ENCODE data around the gene PCDHGA7. TPM values are rescaled to one million over a fixed set of nuclear protein-coding genes. Genes with fewer than 3 reads are reported as not detected.
A peak's percentile ranks its signal among the peaks of the same experiment; 100 is the strongest.

PCDHGA7 gene
- total RNA-seq, 4 donors from 2014 or later, result 7.6 to 12.2 (median 9.2) TPM

DNA sequence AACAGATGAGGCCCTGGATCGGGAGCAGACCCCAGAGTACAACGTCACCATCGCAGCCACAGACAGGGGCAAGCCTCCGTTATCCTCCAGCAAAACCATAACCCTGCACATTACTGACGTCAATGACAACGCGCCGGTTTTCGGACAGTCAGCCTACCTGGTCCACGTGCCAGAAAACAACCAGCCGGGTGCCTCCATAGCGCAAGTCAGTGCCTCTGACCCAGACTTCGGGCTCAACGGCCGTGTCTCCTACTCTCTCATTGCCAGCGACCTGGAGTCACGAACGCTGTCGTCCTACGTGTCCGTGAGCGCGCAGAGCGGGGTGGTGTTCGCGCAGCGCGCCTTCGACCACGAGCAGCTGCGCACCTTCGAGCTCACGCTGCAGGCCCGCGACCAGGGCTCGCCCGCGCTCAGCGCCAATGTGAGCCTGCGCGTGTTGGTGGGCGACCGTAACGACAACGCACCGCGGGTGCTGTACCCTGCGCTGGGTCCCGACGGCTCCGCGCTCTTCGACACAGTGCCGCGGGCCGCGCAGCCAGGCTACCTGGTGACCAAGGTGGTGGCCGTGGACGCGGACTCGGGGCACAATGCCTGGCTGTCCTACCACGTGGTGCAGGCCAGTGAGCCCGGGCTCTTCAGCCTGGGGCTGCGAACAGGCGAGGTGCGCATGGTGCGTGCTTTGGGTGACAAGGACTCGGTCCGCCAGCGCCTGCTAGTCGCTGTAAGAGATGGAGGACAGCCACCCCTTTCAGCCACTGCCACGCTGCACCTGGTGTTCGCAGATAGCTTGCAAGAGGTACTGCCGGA lies 36.7 kb downstream of the PCDHGA7 start:
- H3K9me3 ChIP-seq, result peaks cover 0 to 100% (median 49%) of the 10 kb centered on the region in 4 donors
- 34 to 46% methylated on average over 32 to 34 of the region's 74 CpGs for WGBS, 2 donors
- DNase-seq (ENCODE audit: low spot score in 2 of 2), result no peak
- H3K4me1 ChIP-seq, result peaks cover 0 to 20% (median 0%) of the 10 kb centered on the region in 4 donors
- no peak overlapping the region for H3K4me3 ChIP-seq
- TF ChIP-seq EP300 (IDR thresholded peaks at IDR 0.05) (no peak), POLR2A (IDR thresholded peaks at IDR 0.05) (no peak)
- TF ChIP-seq, protein P1, sequence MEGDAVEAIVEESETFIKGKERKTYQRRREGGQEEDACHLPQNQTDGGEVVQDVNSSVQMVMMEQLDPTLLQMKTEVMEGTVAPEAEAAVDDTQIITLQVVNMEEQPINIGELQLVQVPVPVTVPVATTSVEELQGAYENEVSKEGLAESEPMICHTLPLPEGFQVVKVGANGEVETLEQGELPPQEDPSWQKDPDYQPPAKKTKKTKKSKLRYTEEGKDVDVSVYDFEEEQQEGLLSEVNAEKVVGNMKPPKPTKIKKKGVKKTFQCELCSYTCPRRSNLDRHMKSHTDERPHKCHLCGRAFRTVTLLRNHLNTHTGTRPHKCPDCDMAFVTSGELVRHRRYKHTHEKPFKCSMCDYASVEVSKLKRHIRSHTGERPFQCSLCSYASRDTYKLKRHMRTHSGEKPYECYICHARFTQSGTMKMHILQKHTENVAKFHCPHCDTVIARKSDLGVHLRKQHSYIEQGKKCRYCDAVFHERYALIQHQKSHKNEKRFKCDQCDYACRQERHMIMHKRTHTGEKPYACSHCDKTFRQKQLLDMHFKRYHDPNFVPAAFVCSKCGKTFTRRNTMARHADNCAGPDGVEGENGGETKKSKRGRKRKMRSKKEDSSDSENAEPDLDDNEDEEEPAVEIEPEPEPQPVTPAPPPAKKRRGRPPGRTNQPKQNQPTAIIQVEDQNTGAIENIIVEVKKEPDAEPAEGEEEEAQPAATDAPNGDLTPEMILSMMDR (IDR thresholded peaks at IDR 0.05), result no peak
- no peaks in the 10 kb centered on the region for H3K27me3 ChIP-seq
- no peak overlapping the region for H3K27ac ChIP-seq
- peaks cover 0 to 32% (median 0%) of the 10 kb centered on the region in 3 donors for H3K36me3 ChIP-seq

DNA sequence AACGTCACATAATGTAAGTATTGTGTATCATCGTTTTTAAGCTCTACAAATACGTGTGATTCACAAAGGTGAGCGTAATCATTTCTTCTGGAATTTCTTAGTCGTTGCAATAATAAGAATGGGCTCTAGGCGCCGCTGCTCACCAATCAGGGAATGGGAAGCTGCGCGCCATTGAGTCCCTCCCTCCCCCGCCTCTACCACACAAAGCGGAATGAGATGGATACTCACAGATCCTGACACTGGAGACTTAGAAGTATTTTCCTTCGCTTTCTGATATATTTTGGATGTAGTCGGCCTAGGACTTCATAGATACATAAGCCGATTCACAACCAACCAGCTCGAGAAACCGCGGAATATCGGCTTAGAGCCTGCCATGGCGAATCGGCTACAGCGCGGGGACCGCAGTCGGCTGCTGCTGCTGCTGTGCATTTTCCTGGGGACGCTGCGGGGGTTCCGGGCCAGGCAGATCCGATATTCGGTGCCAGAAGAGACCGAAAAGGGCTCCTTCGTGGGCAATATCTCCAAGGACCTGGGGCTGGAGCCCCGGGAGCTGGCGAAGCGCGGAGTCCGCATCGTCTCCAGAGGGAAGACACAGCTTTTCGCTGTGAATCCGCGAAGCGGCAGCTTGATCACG lies 38.4 kb downstream of the PCDHGA7 start, which contains the start of gene PCDHGA11:
PCDHGA11 (plus strand) TSS at position 197 of the 634 bp plus-strand sequence; CDS start at position 374, 177 bp downstream.
- H3K4me3 ChIP-seq, result peak within 1 kb of the TSS in 2 of 4 donors; percentile 32 to 38
- H3K9me3 ChIP-seq, result peaks cover 0 to 100% (median 54%) of the 10 kb centered on the region in 4 donors
- no peak within 1 kb of the TSS for H3K27ac ChIP-seq
- no peaks in the 10 kb centered on the region for H3K27me3 ChIP-seq
- peaks cover 0 to 34% (median 0%) of the 10 kb centered on the region in 3 donors for H3K36me3 ChIP-seq
- peak in 1 of 2 donors; percentile 53 for DNase-seq (ENCODE audit: low spot score in 2 of 2)
- TF ChIP-seq POLR2A (IDR thresholded peaks at IDR 0.05) (no peak), EP300 (IDR thresholded peaks at IDR 0.05) (no peak)
- TF ChIP-seq, protein P1 (IDR thresholded peaks at IDR 0.05), result peak in 3 of 5 experiments; percentile 15 to 34 (median 18)
- H3K4me1 ChIP-seq, result peaks cover 0 to 20% (median 0%) of the 10 kb centered on the region in 4 donors
- 12 to 17% methylated on average over 38 to 42 of the region's 42 CpGs for WGBS, 2 donors

DNA sequence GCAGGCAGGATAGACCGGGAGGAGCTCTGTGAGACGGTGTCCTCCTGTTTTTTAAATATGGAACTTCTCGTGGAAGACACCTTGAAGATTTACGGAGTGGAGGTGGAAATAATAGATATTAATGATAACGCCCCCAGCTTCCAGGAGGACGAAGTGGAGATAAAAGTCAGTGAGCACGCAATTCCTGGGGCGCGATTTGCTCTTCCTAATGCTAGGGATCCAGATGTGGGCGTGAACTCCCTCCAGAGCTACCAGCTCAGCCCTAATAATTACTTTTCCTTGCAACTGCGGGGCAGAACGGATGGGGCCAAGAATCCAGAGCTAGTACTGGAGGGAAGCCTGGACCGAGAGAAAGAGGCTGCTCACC lies 38.9 kb downstream of the PCDHGA7 start:
- peaks cover 0 to 39% (median 0%) of the 10 kb centered on the region in 3 donors for H3K36me3 ChIP-seq
- H3K27ac ChIP-seq, result no peak overlapping the region
- H3K27me3 ChIP-seq, result no peaks in the 10 kb centered on the region
- H3K9me3 ChIP-seq, result peaks cover 0 to 100% (median 57%) of the 10 kb centered on the region in 4 donors
- TF ChIP-seq POLR2A (IDR thresholded peaks at IDR 0.05) (no peak), EP300 (IDR thresholded peaks at IDR 0.05) (no peak)
- TF ChIP-seq, protein P1 (IDR thresholded peaks at IDR 0.05), result no peak
- DNase-seq (ENCODE audit: low spot score in 2 of 2), result no peak
- peak overlapping the region in 2 of 4 donors; percentile 32 to 38 for H3K4me3 ChIP-seq
- WGBS, 2 donors, result 16 to 17% methylated on average over 13 of the region's 13 CpGs
- peaks cover 0 to 20% (median 0%) of the 10 kb centered on the region in 4 donors for H3K4me1 ChIP-seq

DNA sequence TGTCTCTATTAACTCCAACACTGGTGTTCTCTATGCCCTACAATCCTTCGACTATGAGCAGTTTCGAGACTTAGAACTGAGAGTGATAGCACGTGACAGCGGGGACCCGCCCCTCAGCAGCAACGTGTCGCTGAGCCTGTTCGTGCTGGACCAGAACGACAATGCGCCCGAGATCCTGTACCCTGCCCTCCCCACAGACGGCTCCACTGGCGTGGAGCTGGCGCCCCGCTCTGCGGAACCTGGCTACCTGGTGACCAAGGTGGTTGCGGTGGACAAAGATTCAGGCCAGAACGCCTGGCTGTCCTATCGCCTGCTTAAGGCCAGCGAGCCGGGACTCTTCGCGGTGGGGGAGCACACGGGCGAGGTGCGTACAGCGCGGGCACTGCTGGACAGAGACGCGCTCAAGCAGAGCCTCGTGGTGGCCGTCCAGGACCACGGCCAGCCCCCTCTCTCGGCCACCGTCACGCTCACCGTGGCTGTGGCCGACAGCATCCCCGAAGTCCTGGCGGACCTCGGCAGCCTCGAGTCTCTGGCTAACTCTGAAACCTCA lies 40.3 kb downstream of the PCDHGA7 start:
- Histone ChIP-seq H3K4me1 (peaks cover 0 to 15% (median 0%) of the 10 kb centered on the region in 4 donors), H3K9me3 (peaks cover 6 to 100% (median 59%) of the 10 kb centered on the region in 4 donors), H3K27ac (no peak overlapping the region), H3K27me3 (no peaks in the 10 kb centered on the region), H3K4me3 (no peak overlapping the region), H3K36me3 (peaks cover 0 to 50% (median 0%) of the 10 kb centered on the region in 3 donors)
- no peak for DNase-seq (ENCODE audit: low spot score in 2 of 2)
- TF ChIP-seq, protein P1 (IDR thresholded peaks at IDR 0.05), result no peak
- TF ChIP-seq EP300 (IDR thresholded peaks at IDR 0.05) (no peak), POLR2A (IDR thresholded peaks at IDR 0.05) (no peak)
- WGBS, 2 donors, result 26 to 39% methylated on average over 24 to 28 of the region's 42 CpGs

Data from tibial nerve (tissue), 4 donors.